ENCODE measurements around the gene MAG.

The MAG gene

DNA sequence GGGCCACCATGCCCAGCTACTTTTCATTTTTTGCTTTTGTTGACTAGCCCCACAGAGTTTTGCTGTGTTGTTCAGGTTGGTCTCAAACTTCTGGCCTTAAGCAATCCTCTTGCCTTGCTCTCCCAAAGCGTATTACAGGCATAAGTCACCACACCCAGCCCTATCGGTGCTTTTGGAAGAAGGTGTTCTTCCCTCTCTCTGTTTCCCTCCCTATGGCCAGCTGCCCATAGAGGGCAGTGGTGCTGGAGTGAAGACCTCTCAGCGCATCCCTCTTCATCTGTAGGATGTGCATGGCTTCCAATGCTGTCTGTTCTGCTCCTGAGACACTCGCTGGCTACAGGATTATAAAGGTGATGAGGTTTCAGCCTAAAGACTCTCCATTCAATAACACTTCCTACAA is 35.7 kb downstream of the MAG start:
- H3K27ac ChIP-seq (ENCODE audit: low read depth, low read length) = no peak overlapping the region
- H3K9ac ChIP-seq (ENCODE audit: low read length) = no peak overlapping the region
- no peaks in the 10 kb centered on the region for H3K36me3 ChIP-seq (ENCODE audit: control insufficient read depth, insufficient read depth, low read length)

DNA sequence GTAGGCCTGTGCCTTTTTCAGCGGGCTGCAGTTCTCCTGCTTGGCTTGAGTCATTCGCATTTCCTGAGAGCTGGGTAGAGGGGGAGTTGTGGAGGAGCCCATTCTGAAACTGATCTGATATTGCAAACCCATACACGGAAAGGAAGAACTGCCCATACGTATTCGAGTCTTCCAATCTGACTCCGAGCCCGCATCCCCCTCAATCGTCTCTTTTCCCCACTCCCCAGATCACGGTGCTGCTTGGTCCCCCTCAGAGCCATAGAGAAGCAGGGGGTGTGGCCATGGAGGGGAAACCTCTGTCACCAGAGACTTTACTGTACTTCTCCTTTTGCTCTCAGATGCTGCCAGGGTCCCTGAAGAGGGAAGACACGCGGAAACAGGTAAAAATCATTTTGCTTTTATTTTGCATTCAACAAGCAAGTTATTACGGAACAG is 36.9 kb downstream of the MAG start, which contains the start of gene CD22:
CD22 (plus strand) TSS at position 337 of the 435 bp plus-strand sequence. CDS start 2,854 bp downstream, outside the sequence.
- H3K9me3 ChIP-seq (ENCODE audit: control insufficient read depth, insufficient read depth, low read depth, low read length) = no peaks in the 10 kb centered on the region
- no peaks in the 10 kb centered on the region for H3K36me3 ChIP-seq (ENCODE audit: control insufficient read depth, insufficient read depth, low read length)
- H3K27me3 ChIP-seq (ENCODE audit: control insufficient read depth, insufficient read depth, low read length) = no peaks in the 10 kb centered on the region
- no peak within 1 kb of the TSS for H3K4me3 ChIP-seq (ENCODE audit: low read depth, low read length)
- peaks cover 9% of the 10 kb centered on the region; the same call in 1 of the 2 replicates for H3K4me1 ChIP-seq (ENCODE audit: control insufficient read depth, insufficient read depth, low read length)
- no peak within 1 kb of the TSS for H3K9ac ChIP-seq (ENCODE audit: low read length)
- H3K27ac ChIP-seq (ENCODE audit: low read depth, low read length) = no peak within 1 kb of the TSS

More for the DNA sequence above, 35.7 kb downstream of the MAG start:
- no peaks in the 10 kb centered on the region for H3K9me3 ChIP-seq (ENCODE audit: control insufficient read depth, insufficient read depth, low read depth, low read length)
- no peak overlapping the region for H3K4me3 ChIP-seq (ENCODE audit: low read depth, low read length)
- H3K27me3 ChIP-seq (ENCODE audit: control insufficient read depth, insufficient read depth, low read length) = no peaks in the 10 kb centered on the region
- H3K4me1 ChIP-seq (ENCODE audit: control insufficient read depth, insufficient read depth, low read length) = peaks cover 9% of the 10 kb centered on the region; the same call in 1 of the 2 replicates

DNA sequence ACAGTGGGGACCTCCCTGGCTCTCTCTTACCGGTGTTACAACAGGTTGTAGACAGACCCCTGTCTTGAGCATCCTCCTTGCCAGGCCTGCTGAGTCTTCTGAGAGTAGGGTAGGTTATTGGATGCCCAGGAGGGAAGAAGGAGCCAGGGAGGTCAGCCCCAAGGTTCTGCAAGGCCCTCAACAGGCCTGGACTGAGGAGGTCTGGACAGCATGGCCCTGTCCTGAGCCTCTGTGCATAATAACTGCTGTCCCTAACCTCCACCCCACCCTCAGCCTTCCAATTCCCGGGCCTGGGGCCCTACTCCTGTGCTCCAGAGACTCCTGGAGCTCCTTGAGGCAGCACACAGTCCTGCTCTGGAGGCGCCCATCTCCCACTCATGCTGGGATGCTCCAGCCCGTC is 37.4 kb downstream of the MAG start:
- H3K9me3 ChIP-seq (ENCODE audit: control insufficient read depth, insufficient read depth, low read depth, low read length) = no peaks in the 10 kb centered on the region
- peaks cover 9% of the 10 kb centered on the region; the same call in 1 of the 2 replicates for H3K4me1 ChIP-seq (ENCODE audit: control insufficient read depth, insufficient read depth, low read length)
- H3K27me3 ChIP-seq (ENCODE audit: control insufficient read depth, insufficient read depth, low read length) = no peaks in the 10 kb centered on the region
- no peak overlapping the region for H3K4me3 ChIP-seq (ENCODE audit: low read depth, low read length)
- H3K36me3 ChIP-seq (ENCODE audit: control insufficient read depth, insufficient read depth, low read length) = no peaks in the 10 kb centered on the region
- H3K9ac ChIP-seq (ENCODE audit: low read length) = no peak overlapping the region
- H3K27ac ChIP-seq (ENCODE audit: low read depth, low read length) = no peak overlapping the region

DNA sequence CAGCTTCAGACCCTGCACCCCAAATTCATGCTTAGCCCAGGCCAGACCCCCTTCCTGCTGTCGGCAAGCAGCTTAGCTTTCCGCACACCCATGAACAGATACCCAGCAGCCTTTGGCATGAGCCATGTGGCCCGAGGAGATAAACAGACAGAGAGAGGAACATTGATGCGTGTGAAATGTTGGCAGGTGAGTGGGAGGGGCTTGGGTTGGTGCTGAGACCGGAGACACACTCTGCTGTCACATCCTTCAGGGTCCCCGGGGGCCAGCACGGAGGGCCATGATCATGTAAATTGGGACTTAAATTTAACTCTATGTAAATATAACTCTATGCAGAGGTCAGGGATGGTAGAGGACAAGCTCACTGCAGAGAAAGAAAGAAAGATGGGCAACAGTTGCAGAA is 38.5 kb downstream of the MAG start:
- H3K9me3 ChIP-seq (ENCODE audit: control insufficient read depth, insufficient read depth, low read depth, low read length) = no peaks in the 10 kb centered on the region
- no peaks in the 10 kb centered on the region for H3K36me3 ChIP-seq (ENCODE audit: control insufficient read depth, insufficient read depth, low read length)
- no peak overlapping the region for H3K9ac ChIP-seq (ENCODE audit: low read length)
- no peak overlapping the region for H3K4me3 ChIP-seq (ENCODE audit: low read depth, low read length)
- H3K27me3 ChIP-seq (ENCODE audit: control insufficient read depth, insufficient read depth, low read length) = no peaks in the 10 kb centered on the region
- H3K4me1 ChIP-seq (ENCODE audit: control insufficient read depth, insufficient read depth, low read length) = peaks cover 9% of the 10 kb centered on the region; the same call in 1 of the 2 replicates
- no peak overlapping the region for H3K27ac ChIP-seq (ENCODE audit: low read depth, low read length)

DNA sequence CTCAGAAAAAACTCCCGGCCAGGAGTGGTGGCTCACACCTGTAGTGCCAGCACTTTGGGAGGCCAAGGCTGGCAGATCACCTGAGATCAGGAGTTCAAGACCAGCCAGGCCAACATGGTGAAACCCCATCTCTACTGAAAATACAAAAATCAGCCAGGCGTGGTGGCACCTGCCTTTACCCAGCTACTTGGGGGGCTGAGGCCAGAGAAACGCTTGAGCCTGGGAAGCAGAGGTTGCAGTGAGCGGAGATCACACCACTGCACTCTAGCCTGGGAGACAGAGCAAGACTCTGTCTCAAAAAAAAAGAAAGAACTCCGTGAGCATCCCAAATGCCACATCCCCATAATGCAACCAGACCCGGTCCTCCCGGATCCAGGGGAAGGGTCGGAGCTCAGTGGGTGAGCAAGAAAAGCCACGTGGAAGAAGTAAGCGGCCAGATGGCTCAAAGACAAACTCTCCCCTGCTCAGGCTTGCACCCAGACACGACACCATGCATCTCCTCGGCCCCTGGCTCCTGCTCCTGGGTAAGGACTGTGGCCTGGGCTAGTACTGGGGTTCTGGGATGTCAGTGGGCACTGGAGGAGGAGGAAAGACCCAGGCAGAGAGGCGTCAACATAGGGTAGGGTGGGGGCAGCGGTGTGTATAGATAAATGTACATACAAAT is 39.7 kb downstream of the MAG start:
- H3K4me1 ChIP-seq (ENCODE audit: control insufficient read depth, insufficient read depth, low read length) = peaks cover 9% of the 10 kb centered on the region; the same call in 1 of the 2 replicates
- no peak overlapping the region for H3K9ac ChIP-seq (ENCODE audit: low read length)
- H3K36me3 ChIP-seq (ENCODE audit: control insufficient read depth, insufficient read depth, low read length) = no peaks in the 10 kb centered on the region
- H3K27ac ChIP-seq (ENCODE audit: low read depth, low read length) = no peak overlapping the region
- H3K4me3 ChIP-seq (ENCODE audit: low read depth, low read length) = no peak overlapping the region
- H3K9me3 ChIP-seq (ENCODE audit: control insufficient read depth, insufficient read depth, low read depth, low read length) = no peaks in the 10 kb centered on the region
- H3K27me3 ChIP-seq (ENCODE audit: control insufficient read depth, insufficient read depth, low read length) = no peaks in the 10 kb centered on the region

DNA sequence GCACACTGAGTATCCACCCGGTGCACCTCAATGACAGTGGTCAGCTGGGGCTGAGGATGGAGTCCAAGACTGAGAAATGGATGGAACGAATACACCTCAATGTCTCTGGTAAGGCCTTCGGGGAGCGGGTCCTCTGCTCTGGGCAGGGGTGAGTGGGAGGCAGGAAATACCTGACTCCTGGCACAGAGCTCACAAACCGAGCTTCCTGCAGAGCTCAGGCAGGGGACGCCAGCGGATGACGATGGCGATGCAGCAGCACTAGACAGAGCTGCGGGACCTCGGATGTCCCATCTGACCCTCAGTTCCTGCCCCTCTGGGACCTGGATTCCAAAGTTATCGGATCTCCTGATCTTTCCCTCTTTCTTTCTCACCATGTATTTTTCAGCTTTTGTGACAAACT is 40.9 kb downstream of the MAG start:
- H3K27me3 ChIP-seq (ENCODE audit: control insufficient read depth, insufficient read depth, low read length) = no peaks in the 10 kb centered on the region
- H3K9me3 ChIP-seq (ENCODE audit: control insufficient read depth, insufficient read depth, low read depth, low read length) = no peaks in the 10 kb centered on the region
- H3K27ac ChIP-seq (ENCODE audit: low read depth, low read length) = no peak overlapping the region
- H3K4me3 ChIP-seq (ENCODE audit: low read depth, low read length) = no peak overlapping the region
- no peak overlapping the region for H3K9ac ChIP-seq (ENCODE audit: low read length)
- H3K4me1 ChIP-seq (ENCODE audit: control insufficient read depth, insufficient read depth, low read length) = peaks cover 9% of the 10 kb centered on the region; the same call in 1 of the 2 replicates
- H3K36me3 ChIP-seq (ENCODE audit: control insufficient read depth, insufficient read depth, low read length) = no peaks in the 10 kb centered on the region

DNA sequence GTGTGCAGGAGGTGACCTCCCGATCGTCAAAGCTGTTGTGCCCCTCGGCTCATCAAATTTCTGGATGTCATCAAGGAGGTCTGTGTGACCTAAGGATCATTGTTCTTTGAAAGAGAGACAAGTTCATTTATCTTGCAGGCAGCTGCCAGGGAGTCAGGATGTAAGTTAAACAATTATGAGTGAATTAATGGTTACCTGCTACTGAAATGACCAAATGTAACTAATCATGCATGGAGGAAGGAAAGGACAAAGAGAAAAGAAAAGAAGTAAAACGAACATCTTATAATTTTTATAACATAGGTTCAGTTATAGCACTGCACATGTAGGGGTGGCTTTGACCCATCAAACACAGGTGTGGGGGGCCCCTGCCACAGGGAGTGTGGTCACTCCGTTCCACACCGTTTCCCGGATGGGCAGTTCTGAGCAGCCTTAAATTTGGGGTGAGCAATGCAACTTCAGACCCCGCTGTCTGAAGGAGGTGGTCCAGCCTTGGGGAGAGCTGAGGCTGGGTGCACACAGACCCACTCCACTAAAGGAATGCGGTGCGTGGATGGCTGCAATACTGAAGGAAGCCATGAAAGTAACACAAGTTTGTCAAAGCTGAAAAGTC is 42.3 kb downstream of the MAG start:
- H3K9ac ChIP-seq (ENCODE audit: low read length) = no peak overlapping the region
- 0 out of 2 replicates have a peak, but pooled peaks cover 1% of the 10 kb centered on the region for H3K4me1 ChIP-seq (ENCODE audit: control insufficient read depth, insufficient read depth, low read length)
- H3K36me3 ChIP-seq (ENCODE audit: control insufficient read depth, insufficient read depth, low read length) = no peaks in the 10 kb centered on the region
- no peak overlapping the region for H3K27ac ChIP-seq (ENCODE audit: low read depth, low read length)
- no peaks in the 10 kb centered on the region for H3K9me3 ChIP-seq (ENCODE audit: control insufficient read depth, insufficient read depth, low read depth, low read length)
- H3K4me3 ChIP-seq (ENCODE audit: low read depth, low read length) = no peak overlapping the region
- H3K27me3 ChIP-seq (ENCODE audit: control insufficient read depth, insufficient read depth, low read length) = no peaks in the 10 kb centered on the region

DNA sequence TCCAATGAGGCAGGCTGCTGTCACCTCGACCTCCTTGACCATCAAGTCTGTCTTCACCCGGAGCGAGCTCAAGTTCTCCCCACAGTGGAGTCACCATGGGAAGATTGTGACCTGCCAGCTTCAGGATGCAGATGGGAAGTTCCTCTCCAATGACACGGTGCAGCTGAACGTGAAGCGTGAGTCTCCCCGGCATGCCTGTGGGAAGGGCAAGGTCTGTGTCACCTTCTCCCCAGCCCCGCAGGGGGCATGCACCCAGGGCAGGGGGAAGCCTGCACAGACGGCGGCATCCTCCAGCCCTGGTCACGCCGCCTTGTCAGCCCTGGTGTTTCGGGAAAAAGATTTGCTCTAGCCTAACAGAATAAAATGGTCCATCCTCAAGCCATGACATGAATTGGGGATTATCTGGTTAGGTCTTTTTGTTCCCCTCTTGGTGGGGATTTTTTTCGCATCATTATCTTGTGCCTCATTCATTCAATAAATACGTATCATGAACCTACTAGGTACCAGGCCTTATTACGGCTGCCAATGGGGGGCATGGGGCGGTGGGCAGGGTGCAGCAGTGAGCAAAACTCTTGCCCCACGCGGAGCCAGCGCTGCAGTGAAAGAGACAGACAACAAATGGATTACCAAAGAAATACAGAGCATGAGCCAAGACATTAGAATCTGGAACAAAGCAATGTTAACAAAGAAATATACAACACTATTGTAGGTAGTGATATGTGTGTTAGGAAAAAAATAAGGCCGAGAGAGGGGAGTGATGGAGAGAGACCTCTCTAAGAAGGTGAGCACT is 44.4 kb downstream of the MAG start:
- Histone ChIP-seq H3K9me3 (ENCODE audit: control insufficient read depth, insufficient read depth, low read depth, low read length) (no peaks in the 10 kb centered on the region), H3K9ac (ENCODE audit: low read length) (no peak overlapping the region), H3K27ac (ENCODE audit: low read depth, low read length) (no peak overlapping the region), H3K4me1 (ENCODE audit: control insufficient read depth, insufficient read depth, low read length) (no peaks in the 10 kb centered on the region), H3K4me3 (ENCODE audit: low read depth, low read length) (no peak overlapping the region), H3K36me3 (ENCODE audit: control insufficient read depth, insufficient read depth, low read length) (no peaks in the 10 kb centered on the region), H3K27me3 (ENCODE audit: control insufficient read depth, insufficient read depth, low read length) (no peaks in the 10 kb centered on the region)

DNA sequence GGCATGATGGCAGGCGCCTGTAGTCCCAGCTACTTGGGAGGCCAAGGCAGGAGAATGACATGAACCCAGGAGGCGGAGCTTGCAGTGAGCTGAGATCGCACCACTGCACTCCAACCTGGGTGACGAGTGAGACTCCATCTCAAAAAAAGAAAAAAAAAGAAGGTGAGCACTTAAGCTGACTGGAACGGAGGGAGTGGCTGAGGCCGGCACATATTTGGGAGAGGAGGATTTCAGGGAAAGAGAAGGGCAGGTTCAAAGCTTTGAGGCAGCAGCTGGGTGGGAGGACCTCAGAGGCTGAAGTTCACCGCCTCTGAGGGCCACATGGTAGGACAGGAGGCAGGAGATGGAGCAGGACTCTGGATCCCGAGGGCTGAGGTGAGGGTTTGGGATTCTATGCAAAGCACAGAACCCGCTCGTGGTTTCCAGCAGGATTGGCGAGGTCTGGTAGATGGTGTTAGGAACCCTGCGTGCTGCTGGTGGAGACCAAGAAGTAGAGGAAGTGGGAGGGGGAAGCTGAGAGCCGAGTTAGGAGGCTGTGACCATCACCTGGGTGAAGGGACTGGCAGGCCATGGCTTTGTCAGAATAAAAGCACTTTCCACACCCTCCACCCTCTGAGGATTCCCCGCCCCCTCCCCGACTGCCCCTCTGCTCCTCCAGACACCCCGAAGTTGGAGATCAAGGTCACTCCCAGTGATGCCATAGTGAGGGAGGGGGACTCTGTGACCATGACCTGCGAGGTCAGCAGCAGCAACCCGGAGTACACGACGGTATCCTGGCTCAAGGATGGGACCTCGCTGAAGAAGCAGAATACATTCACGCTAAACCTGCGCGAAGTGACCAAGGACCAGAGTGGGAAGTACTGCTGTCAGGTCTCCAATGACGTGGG is 45.4 kb downstream of the MAG start:
- Histone ChIP-seq H3K27ac (ENCODE audit: low read depth, low read length) (no peak overlapping the region), H3K4me3 (ENCODE audit: low read depth, low read length) (no peak overlapping the region), H3K9me3 (ENCODE audit: control insufficient read depth, insufficient read depth, low read depth, low read length) (no peaks in the 10 kb centered on the region), H3K4me1 (ENCODE audit: control insufficient read depth, insufficient read depth, low read length) (no peaks in the 10 kb centered on the region), H3K36me3 (ENCODE audit: control insufficient read depth, insufficient read depth, low read length) (no peaks in the 10 kb centered on the region), H3K9ac (ENCODE audit: low read length) (no peak overlapping the region), H3K27me3 (ENCODE audit: control insufficient read depth, insufficient read depth, low read length) (no peaks in the 10 kb centered on the region)

DNA sequence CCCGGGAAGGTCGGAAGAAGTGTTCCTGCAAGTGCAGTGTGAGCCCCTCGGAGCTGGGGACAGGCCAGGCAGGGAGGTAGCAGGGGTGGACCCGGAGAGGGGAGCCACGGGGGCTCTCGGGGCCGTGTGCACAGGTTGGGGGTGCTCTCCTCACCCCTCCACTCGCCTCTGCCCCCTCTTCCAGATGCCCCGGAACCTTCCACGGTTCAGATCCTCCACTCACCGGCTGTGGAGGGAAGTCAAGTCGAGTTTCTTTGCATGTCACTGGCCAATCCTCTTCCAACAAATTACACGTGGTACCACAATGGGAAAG is 46.0 kb downstream of the MAG start:
- H3K4me3 ChIP-seq (ENCODE audit: low read depth, low read length) = no peak overlapping the region
- no peak overlapping the region for H3K27ac ChIP-seq (ENCODE audit: low read depth, low read length)
- no peaks in the 10 kb centered on the region for H3K36me3 ChIP-seq (ENCODE audit: control insufficient read depth, insufficient read depth, low read length)
- no peak overlapping the region for H3K9ac ChIP-seq (ENCODE audit: low read length)
- no peaks in the 10 kb centered on the region for H3K4me1 ChIP-seq (ENCODE audit: control insufficient read depth, insufficient read depth, low read length)
- H3K9me3 ChIP-seq (ENCODE audit: control insufficient read depth, insufficient read depth, low read depth, low read length) = no peaks in the 10 kb centered on the region
- no peaks in the 10 kb centered on the region for H3K27me3 ChIP-seq (ENCODE audit: control insufficient read depth, insufficient read depth, low read length)

Data from HUES6 (cell line).